DMS153 treated with DMSO at 0.1 percent for 48 hours (cell line): ENCODE data around the gene CERS3.

Experiments
- DNase-seq: peaks from one replicate; lab custom pipeline; 2025; ENCODE audit not compliant: unreplicated experiment; lab: John Stamatoyannopoulos, UW

Gene CERS3

DNA sequence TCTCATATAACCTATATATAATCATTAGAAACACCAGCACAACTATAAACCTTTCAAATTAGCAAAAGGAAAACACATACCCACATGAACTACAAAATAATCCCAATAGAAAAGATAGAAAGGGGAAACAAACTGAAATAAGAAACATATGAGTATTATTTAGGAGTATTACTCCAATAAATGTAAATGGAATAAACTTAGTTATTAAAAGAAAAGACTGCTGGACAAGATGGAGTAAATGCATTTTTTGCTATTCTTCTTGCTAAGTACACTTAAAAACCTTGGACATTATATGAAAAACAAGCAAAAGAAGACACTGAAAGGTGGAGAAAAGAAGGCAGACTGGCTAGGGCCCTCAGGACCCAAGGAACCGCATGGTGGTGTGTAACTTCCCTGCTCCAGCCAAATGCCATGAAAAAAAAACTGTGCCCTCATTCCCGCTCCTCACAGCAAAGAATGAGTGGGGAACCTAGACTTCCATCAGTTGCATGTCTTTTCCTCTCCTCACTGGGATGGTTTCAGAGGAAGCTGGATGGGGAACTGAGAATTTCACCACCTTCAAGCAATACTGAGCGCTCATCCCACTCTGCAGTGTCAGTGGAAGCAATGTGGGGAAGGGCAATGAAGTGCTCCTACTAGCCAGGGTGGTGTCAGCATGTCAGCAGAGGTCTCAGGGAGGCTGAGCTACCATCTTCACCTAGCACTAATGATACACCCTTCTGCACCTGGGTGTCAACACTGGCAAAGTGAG, 143.3 kb downstream of the CERS3 start:
- no peak for DNase-seq

DNA sequence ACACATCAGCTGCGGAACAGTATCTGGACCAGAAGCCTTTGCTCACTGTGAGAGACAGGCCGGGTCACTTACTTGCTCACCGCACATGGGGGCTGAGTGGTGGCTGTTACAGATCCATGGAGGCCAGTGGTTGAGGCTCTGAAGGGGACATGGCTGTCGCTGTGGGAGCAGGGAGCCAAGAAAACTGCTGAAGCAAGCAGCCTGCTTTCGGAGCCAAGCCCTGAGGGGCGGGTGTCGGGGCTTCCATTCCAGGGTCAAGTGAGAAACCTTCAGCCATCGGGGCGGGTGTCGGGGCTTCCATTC, 144.7 kb downstream of the CERS3 start:
- no peak for DNase-seq

DNA sequence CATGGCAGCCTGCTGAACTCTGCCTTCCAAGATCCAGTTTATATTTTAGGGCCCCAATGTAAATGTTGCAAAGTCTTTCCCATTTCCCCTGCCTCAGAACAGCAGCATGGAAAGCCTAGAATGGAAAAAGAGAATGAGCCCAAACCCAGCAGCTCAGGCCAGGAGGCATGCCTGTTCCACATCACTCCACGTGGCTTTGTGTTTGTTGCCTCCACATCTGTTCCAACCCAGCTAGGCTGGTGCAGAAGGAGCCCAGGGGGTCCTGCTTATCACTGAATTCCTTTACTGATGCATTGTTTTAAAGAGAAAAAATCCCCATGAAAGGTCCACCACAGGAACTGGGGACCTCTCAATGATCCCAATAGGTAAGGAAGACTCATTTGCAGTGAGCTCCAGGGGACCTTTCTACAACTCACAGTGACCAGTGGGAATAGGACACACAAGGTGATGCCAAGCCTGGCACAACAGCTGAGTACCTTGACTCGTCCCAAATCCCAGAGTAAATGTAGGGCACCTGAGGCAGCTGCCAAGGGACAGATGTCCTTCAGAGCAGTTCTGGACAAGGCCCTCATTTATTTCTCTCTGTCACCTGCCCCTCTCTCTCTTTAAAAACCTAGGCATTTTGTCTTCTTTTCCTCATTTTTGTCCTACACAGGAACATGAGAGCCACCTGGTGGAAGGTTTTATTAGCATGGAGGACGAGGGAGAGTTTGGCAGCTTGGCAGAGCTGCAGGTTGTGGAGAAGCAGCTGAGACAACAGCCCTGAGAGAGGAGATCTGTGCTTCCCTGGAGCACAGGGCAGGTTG, 145.2 kb downstream of the CERS3 start:
- DNase-seq = peak; percentile 3

GRCh38 chr15:100373942-100374341, 154.8 kb downstream of the CERS3 start:
- DNase-seq = no peak

DNA sequence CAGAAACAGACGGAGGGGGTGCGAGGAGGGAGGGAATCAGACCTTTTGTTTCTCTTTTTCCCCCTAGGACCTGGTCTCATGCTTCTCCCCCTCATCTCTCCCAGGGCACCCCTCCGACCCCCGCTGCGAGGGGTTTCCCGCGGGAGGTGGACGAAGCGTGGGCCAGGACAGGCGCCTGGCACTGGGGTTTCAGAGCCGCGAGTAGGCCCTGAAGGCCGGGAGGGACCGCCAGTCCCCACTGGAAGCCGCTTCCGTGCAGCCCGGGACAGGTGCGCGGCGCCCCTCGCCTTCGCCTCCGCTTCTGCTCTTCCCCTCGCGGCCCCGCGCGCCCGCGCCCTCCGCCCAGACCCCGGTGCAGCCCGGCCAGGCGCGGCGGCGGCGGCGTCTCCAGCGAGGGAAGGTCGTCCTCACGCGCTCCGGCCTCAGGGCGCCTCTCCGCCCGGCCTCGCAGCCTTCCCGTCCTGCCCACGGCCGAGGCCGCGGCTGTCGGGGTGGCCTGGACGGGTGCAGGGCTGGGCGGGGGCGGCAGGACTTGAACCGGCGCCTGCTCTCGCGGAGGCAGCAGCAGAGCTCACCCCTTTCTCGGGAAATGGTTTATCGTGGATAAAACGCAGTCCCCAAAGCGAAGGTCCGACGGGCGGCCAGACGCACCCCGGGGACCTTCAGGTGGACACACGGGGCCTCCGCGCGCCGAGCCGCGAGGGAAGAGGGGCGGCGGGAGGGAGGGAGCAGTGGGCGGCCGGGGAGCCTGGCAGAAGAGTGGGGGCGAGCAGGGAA, 155.4 kb downstream of the CERS3 start:
- no peak for DNase-seq

DNA sequence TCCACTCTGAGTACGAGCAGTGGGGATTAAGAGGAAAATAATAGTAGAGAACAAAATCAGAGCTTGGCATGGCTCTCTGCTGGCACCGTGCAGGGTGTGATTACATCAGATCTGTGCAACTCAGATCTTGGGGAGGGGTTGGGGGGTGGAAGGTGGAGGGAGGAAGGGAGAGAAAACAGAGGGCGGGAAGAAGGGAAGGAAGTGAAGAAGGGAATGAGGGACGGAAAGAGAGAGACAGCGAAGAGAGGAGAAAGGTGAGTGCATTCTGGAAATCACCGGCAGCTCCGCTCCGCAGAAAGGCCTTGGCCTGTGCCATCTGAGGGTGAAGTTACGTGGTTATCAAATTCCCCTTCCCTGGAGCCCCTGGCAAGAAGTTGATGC, 156.0 kb downstream of the CERS3 start:
- no peak for DNase-seq

DNA sequence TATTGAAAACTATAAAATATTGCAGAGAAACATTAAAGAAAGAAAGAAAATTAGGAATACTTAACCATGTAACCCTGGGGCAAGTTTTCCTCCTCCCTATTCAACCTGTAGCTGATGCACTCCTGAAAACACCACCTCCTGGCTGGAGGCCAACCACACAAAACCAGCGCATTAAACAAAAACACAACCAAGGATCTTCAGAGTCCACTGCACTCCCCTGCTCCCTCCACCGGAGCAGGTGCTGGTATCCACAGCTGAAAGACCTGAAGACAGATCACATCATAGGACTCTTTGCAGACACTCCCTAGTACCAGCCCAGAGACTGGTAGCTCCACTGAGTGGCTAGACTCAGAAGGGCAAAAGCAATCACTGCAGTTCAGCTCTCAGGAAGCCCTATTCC, 173.4 kb downstream of the CERS3 start:
- DNase-seq = no peak

- no peak for DNase-seq
Measured at GRCh38 chr15:100353449-100353848, 175.3 kb downstream of the CERS3 start.

- no peak for DNase-seq
Measured at GRCh38 chr15:100350434-100351226, 178.1 kb downstream of the CERS3 start.
